IPS-NIHi11 (cell line): Measurements from ENCODE around the gene TENM4.
A peak's percentile ranks its signal among the peaks of the same experiment; 100 is the strongest.

Source experiments
- DNase-seq: peaks from one replicate; pipeline ENCODE4 v3.0.0; 2012; ENCODE audit warnings: mixed read lengths, low spot score

The TENM4 gene

GRCh38 chr11:78810559-78811009, 630.2 kb downstream of the TENM4 start:
- no peak for DNase-seq

- no peak for DNase-seq
Measured at GRCh38 chr11:78809931-78810541, 630.8 kb downstream of the TENM4 start.

DNA sequence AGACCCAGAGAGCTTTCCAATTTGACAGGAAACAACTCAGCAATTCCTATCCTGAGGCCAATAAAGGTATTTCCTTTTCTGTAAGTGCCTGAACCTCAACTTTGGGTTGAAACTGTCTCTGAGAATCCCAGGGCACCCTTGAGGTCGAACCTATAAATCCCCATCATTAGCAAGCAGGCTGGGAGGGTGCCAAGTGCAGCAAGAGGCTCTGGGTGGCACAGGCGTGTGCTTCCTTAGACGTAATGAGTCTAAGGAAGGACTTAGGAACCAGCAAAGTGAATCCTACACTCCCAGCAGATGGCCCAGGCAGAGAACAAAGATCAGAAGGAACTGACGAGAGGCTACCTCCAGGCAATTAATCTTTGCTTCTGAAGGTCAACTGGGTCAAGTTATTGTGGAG, 631.9 kb downstream of the TENM4 start:
- no peak for DNase-seq

DNA sequence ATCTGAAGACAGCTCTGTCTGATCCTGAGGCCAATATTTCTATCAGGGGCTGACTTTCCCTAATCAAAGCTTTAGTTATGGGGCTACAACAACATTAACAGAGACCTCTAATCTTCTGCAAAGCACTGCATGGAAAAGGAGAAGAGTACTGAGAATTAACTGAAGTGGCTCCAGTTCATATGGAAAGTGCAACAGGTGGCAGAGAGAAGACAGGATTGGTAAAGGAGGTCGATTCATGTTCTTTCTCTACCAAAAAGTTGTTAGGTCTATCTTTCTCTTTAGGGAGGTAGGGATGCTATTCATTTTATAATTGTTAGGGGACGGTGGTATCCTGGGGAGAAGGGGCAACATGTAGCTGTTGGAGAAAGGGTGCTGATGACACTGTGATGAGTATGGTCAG, 633.5 kb downstream of the TENM4 start:
- no peak for DNase-seq

- DNase-seq: no peak
Measured at GRCh38 chr11:78806214-78807004, 634.4 kb downstream of the TENM4 start.

DNA sequence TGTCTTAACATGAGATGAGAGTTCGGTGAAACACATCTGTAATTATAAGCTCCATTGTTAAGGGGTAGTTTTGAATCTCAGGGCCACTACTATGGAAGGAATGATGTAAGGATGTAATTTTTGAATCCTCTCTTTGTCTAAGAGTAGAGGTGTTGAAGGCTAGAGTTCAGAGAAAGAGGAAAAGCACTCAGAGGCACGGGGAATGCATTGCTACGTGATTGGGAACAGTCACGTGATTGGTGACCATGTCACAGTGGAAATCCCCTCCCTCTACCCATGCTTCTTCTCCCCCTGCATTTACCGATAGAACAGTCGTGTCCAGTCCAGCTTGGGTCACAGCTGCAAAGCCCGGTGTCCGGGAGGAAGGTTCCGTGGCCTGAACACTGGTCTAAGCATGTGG, 635.8 kb downstream of the TENM4 start:
- no peak for DNase-seq

DNA sequence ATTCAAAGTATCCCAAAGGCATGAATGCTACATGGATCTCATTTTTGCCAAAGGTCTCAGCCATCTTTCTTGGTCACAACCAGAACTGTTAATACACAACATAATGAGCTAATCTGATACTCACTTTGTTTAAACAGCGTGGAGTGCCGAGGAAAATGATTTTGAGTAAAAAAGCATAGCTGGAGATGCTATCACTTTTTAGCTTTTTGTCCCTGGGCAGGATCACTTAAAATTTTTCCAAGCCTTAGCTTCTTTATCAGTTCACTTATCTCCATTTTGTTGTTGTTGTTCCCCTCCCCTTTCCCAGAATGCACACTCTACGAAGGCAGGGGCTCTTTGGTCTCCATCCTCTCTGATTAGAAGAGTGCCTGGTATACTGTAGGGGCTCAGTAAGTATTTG, 636.8 kb downstream of the TENM4 start:
- no peak for DNase-seq

DNA sequence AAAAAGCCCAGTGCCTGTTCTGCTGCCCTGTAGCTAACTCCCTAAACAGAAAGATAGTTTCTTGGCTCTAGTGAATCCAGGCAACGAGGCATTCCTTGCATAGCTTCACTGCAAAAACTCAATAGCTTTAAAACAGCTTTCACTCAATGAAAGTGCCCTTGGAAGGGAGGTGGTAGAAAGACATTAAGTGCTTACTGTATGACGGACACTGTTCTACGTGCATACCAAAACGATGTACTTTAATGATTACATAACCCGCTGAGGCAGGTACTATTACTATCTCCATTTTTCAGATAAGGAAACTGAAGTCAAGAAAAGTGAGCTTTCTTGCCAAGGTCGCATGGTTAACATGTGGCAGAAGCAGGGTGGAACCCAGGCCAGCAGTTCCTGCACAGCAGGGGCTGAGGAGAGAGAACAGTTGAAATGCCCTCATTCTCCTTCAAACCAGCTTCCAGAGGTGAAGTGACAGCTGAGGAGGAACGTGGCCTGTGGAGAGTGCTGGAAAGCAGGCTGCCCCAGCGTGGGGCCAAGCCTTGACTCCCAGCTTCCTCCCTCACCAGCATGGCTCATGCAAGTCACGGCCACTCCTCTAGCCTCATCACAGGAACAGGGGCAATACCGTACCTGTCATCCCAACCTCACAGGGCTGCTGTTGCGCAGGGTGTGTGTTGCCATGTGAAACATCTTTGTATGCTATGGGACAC, 638.6 kb downstream of the TENM4 start:
- no peak for DNase-seq

- no peak for DNase-seq
Measured at GRCh38 chr11:78801161-78801884, 639.5 kb downstream of the TENM4 start.

- no peak for DNase-seq
Measured at GRCh38 chr11:78800756-78801155, 640.1 kb downstream of the TENM4 start.

GRCh38 chr11:78800096-78800690, 640.6 kb downstream of the TENM4 start:
- DNase-seq: no peak

- peak; percentile 75 for DNase-seq
Measured at GRCh38 chr11:78798663-78799062, 642.2 kb downstream of the TENM4 start.

DNA sequence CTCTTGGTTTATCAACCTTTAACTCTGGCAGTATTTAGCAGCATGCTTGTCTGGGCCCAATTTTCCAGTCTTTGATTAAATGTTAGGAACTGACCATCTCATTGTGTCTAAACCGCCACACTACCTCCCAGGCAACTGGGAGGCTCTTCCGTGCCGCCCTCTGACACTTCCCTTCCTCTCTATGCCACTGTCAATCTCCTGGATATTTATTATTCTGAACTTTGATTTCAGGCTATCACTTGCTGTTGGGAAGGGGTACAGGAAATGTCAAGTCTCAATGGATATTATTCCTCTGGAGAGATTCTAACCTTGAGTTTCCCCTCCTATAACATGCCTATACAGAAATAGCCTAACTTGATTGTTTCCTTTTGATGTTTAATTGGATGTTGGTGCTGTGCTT, 643.3 kb downstream of the TENM4 start:
- DNase-seq: no peak

GRCh38 chr11:78796956-78797355, 643.9 kb downstream of the TENM4 start:
- DNase-seq: no peak

- no peak for DNase-seq
Measured at GRCh38 chr11:78795621-78796261, 645.1 kb downstream of the TENM4 start.

- DNase-seq: no peak
Measured at GRCh38 chr11:78791964-78792363, 648.9 kb downstream of the TENM4 start.

DNA sequence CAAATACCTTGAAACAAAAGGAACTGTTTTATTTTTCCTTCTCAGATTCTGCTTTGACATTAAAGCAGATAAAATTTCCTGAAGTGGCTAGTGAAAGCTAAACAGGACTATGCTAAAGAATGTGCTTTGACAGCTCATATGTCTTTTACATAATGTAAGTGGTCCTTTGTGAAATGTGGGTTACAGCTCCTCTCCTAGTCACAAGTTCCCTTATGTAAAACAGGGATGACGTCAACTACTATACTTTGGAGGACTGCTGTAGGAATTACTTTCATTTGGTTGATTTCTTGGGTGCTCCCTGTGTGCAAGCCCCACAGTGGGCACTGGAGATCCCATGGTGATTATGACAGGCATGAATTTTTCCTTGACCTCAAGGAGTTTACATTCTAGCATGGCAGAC, 649.6 kb downstream of the TENM4 start:
- no peak for DNase-seq

- DNase-seq: no peak
Measured at GRCh38 chr11:78790784-78791183, 650.0 kb downstream of the TENM4 start.

DNA sequence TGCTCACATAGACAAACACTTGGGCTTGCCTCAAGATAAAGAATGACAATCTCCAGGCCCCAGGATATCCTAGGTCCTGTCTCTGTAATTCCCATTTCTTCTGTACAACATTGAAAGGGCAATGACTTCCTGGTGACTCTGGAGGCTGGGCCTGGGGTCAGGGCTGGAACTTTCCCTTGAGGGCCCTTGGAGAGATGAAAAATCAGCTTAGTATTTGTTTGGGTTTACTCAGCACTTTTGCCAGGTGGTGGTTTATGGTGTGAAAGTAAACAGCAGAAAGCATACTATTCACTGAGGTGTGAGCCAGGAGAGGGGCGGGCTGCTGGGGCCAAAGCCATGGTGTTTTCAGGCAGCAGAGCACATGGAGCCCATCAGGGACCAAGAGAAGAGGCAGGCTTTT, 651.5 kb downstream of the TENM4 start:
- no peak for DNase-seq

GRCh38 chr11:78788533-78788932, 652.3 kb downstream of the TENM4 start:
- no peak for DNase-seq

DNA sequence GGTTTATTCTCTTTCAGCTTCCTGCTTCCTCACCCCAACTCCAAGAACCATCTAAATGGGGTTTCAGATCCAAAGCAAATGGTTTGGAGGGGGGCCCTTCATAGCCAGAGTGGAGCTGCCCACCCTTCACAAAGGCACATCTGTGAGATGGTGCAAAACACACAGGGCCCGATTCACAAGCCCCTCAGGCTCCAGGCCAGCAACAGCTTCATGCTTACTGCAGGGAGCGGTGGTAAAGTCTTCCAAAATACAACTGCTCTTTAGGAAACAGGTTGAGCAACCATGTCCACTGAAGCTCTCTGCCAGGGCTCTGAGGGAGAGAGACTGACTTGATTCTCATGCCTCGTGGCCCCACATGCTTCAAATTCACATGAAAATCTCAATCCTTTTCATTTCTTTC, 653.1 kb downstream of the TENM4 start:
- no peak for DNase-seq

DNA sequence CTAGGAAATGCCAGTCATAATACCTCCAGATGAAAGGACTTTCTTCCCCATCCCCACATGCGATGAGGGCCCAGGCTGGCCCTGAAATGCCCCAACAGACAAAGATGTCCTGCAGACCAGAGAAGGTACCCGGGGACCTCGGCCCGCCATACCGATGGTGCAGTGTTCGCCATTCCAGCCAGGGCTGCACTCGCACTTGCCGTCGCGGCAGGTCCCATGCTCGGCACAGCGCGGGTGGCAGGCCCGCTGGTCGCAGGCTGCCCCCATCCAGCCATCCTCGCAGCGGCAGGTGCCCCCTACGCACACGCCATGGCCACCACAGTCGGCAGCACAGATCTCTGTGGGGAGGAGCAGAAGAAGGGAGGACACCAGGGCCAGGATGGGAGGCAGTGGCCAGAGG, 654.1 kb downstream of the TENM4 start:
- DNase-seq: no peak
